ENCODE measurements around the gene ADAT2. TPM values are rescaled to one million over a fixed set of nuclear protein-coding genes. Genes with fewer than 3 reads are reported as not detected.

The ADAT2 gene
- total RNA-seq, 1 donor from 2014 or later, result 8.1 TPM

GRCh38 chr6:143441680-143442545 is 8.6 kb downstream of the ADAT2 start:
- Mint-ChIP-seq H3K36me3 (ENCODE audit: low read depth, unreplicated experiment) (peaks cover 3% of the 10 kb centered on the region), H3K4me3 (ENCODE audit: unreplicated experiment) (no peak overlapping the region), H3K4me1 (ENCODE audit: low read depth, unreplicated experiment) (no peaks in the 10 kb centered on the region), H3K27me3 (ENCODE audit: low read depth, unreplicated experiment) (no peaks in the 10 kb centered on the region), H3K9me3 (ENCODE audit: unreplicated experiment) (no peaks in the 10 kb centered on the region), H3K27ac (ENCODE audit: unreplicated experiment) (no peak overlapping the region)
- no peaks in the 10 kb centered on the region for H3K27me3 ChIP-seq (ENCODE audit: insufficient read depth, low read length)
- FAIRE-seq (no peak), DNase-seq (ENCODE audit: low read depth) (peak; percentile 80)
- H3K9me3 ChIP-seq (ENCODE audit: insufficient read depth, low read depth, low read length), result no peaks in the 10 kb centered on the region
- no peak overlapping the region for H3K4me3 ChIP-seq (ENCODE audit: insufficient read depth, low read depth, low read length)
- peaks cover 4% of the 10 kb centered on the region for H3K36me3 ChIP-seq (ENCODE audit: insufficient read depth, low read length)
- H3K27ac ChIP-seq (ENCODE audit: low read depth, low read length), result no peak overlapping the region
- H2AFZ ChIP-seq (ENCODE audit: low read depth, low read length), result no peak overlapping the region
- H3K9ac ChIP-seq (ENCODE audit: low read length), result no peak overlapping the region
- peaks cover 6% of the 10 kb centered on the region for H3K79me2 ChIP-seq (ENCODE audit: insufficient read depth, low read length)
- no peaks in the 10 kb centered on the region for H4K20me1 ChIP-seq (ENCODE audit: insufficient read depth, low read length)
- H3K4me2 ChIP-seq (ENCODE audit: low read length), result no peak overlapping the region
- peaks cover 7% of the 10 kb centered on the region for H3K4me1 ChIP-seq (ENCODE audit: insufficient read depth, low read length)
- TF ChIP-seq CTCF (IDR thresholded peaks at IDR 0.05; ENCODE audit: insufficient read depth, low read depth, low read length) (no peak), EZH2 (IDR thresholded peaks at IDR 0.05; ENCODE audit: insufficient read depth, low read length) (no peak)

GRCh38 chr6:143441010-143441409 is 9.5 kb downstream of the ADAT2 start:
- Mint-ChIP-seq H3K4me3 (ENCODE audit: unreplicated experiment) (no peak overlapping the region), H3K36me3 (ENCODE audit: low read depth, unreplicated experiment) (peaks cover 3% of the 10 kb centered on the region), H3K27me3 (ENCODE audit: low read depth, unreplicated experiment) (no peaks in the 10 kb centered on the region), H3K4me1 (ENCODE audit: low read depth, unreplicated experiment) (no peaks in the 10 kb centered on the region), H3K9me3 (ENCODE audit: unreplicated experiment) (no peaks in the 10 kb centered on the region), H3K27ac (ENCODE audit: unreplicated experiment) (no peak overlapping the region)
- no peaks in the 10 kb centered on the region for H3K27me3 ChIP-seq (ENCODE audit: insufficient read depth, low read length)
- peaks cover 8% of the 10 kb centered on the region for H3K36me3 ChIP-seq (ENCODE audit: insufficient read depth, low read length)
- H3K9me3 ChIP-seq (ENCODE audit: insufficient read depth, low read depth, low read length), result no peaks in the 10 kb centered on the region
- H3K4me1 ChIP-seq (ENCODE audit: insufficient read depth, low read length), result peaks cover 7% of the 10 kb centered on the region
- no peak overlapping the region for H3K27ac ChIP-seq (ENCODE audit: low read depth, low read length)
- no peak overlapping the region for H2AFZ ChIP-seq (ENCODE audit: low read depth, low read length)
- FAIRE-seq (no peak), DNase-seq (ENCODE audit: low read depth) (no peak)
- H3K9ac ChIP-seq (ENCODE audit: low read length), result no peak overlapping the region
- TF ChIP-seq EZH2 (IDR thresholded peaks at IDR 0.05; ENCODE audit: insufficient read depth, low read length) (no peak), CTCF (IDR thresholded peaks at IDR 0.05; ENCODE audit: insufficient read depth, low read depth, low read length) (no peak)
- H3K4me2 ChIP-seq (ENCODE audit: low read length), result no peak overlapping the region
- H3K4me3 ChIP-seq (ENCODE audit: insufficient read depth, low read depth, low read length), result no peak overlapping the region
- H4K20me1 ChIP-seq (ENCODE audit: insufficient read depth, low read length), result no peaks in the 10 kb centered on the region
- peaks cover 3% of the 10 kb centered on the region for H3K79me2 ChIP-seq (ENCODE audit: insufficient read depth, low read length)

GRCh38 chr6:143432588-143432987 is 17.9 kb downstream of the ADAT2 start:
- H3K27ac ChIP-seq (ENCODE audit: low read depth, low read length), result no peak overlapping the region
- H3K27me3 ChIP-seq (ENCODE audit: insufficient read depth, low read length), result no peaks in the 10 kb centered on the region
- H3K4me3 ChIP-seq (ENCODE audit: insufficient read depth, low read depth, low read length), result no peak overlapping the region
- H4K20me1 ChIP-seq (ENCODE audit: insufficient read depth, low read length), result no peaks in the 10 kb centered on the region
- no peaks in the 10 kb centered on the region for H3K9me3 Mint-ChIP-seq (ENCODE audit: unreplicated experiment)
- no peaks in the 10 kb centered on the region for H3K36me3 Mint-ChIP-seq (ENCODE audit: low read depth, unreplicated experiment)
- TF ChIP-seq CTCF (IDR thresholded peaks at IDR 0.05; ENCODE audit: insufficient read depth, low read depth, low read length), result no peak
- TF ChIP-seq EZH2 (IDR thresholded peaks at IDR 0.05; ENCODE audit: insufficient read depth, low read length), result no peak
- peaks cover 4% of the 10 kb centered on the region for H3K36me3 ChIP-seq (ENCODE audit: insufficient read depth, low read length)
- no peaks in the 10 kb centered on the region for H3K9me3 ChIP-seq (ENCODE audit: insufficient read depth, low read depth, low read length)
- no peaks in the 10 kb centered on the region for H3K4me1 ChIP-seq (ENCODE audit: insufficient read depth, low read length)
- FAIRE-seq (no peak), DNase-seq (ENCODE audit: low read depth) (no peak)
- H3K79me2 ChIP-seq (ENCODE audit: insufficient read depth, low read length), result no peaks in the 10 kb centered on the region
- H3K4me3 Mint-ChIP-seq (ENCODE audit: unreplicated experiment), result no peak overlapping the region
- no peak overlapping the region for H3K27ac Mint-ChIP-seq (ENCODE audit: unreplicated experiment)
- no peak overlapping the region for H3K9ac ChIP-seq (ENCODE audit: low read length)
- no peak overlapping the region for H2AFZ ChIP-seq (ENCODE audit: low read depth, low read length)
- H3K4me1 Mint-ChIP-seq (ENCODE audit: low read depth, unreplicated experiment), result no peaks in the 10 kb centered on the region
- H3K4me2 ChIP-seq (ENCODE audit: low read length), result no peak overlapping the region
- H3K27me3 Mint-ChIP-seq (ENCODE audit: low read depth, unreplicated experiment), result no peaks in the 10 kb centered on the region

All from astrocyte (in vitro differentiated cells and primary cell).